Measurements from ENCODE around the gene DDX49. TPM values are rescaled to one million over a fixed set of nuclear protein-coding genes. Genes with fewer than 3 reads are reported as not detected.
"Not testable (repeated sequence)": the region's sequence is repeated elsewhere in the genome, so short reads cannot be mapped to it uniquely, and the experiment has no call there.

Gene DDX49
- polyA plus RNA-seq, 4 donors = 32.5 to 51.4 (median 48.6) TPM

GRCh38 chr19:18949858-18950257, 30.3 kb downstream of the DDX49 start:
- FAIRE-seq (no peak), DNase-seq (no peak)
- Histone ChIP-seq H3K36me3 (ENCODE audit: control insufficient read depth in 3 of 3, insufficient read depth in 2 of 3, low read depth in 1 of 3, low read length in 3 of 3) (no peaks in the 10 kb centered on the region), H3K27me3 (ENCODE audit: control insufficient read depth in 3 of 3, insufficient read depth in 3 of 3, low read length in 3 of 3) (no peaks in the 10 kb centered on the region), H3K9me3 (ENCODE audit: control insufficient read depth in 2 of 2, insufficient read depth in 1 of 2, low read depth in 1 of 2, low read length in 1 of 2) (no peaks in the 10 kb centered on the region), H3K27ac (ENCODE audit: low read depth in 1 of 3, low read length in 2 of 3) (no peak overlapping the region), H3K4me3 (ENCODE audit: low read depth in 1 of 3, low read length in 3 of 3) (no peak overlapping the region), H3K4me1 (ENCODE audit: control insufficient read depth in 3 of 3, insufficient read depth in 2 of 3, low read depth in 1 of 3, low read length in 2 of 3) (no peaks in the 10 kb centered on the region)
- 88 to 98% (median 89%) methylated on average over 3 of the region's 3 CpGs for WGBS, 3 donors

- Histone ChIP-seq H3K4me3 (ENCODE audit: low read depth in 1 of 3, low read length in 3 of 3) (no peak overlapping the region), H3K36me3 (ENCODE audit: control insufficient read depth in 3 of 3, insufficient read depth in 2 of 3, low read depth in 1 of 3, low read length in 3 of 3) (no peaks in the 10 kb centered on the region), H3K27me3 (ENCODE audit: control insufficient read depth in 3 of 3, insufficient read depth in 3 of 3, low read length in 3 of 3) (no peaks in the 10 kb centered on the region), H3K4me1 (ENCODE audit: control insufficient read depth in 3 of 3, insufficient read depth in 2 of 3, low read depth in 1 of 3, low read length in 2 of 3) (no peaks in the 10 kb centered on the region), H3K27ac (ENCODE audit: low read depth in 1 of 3, low read length in 2 of 3) (no peak overlapping the region), H3K9me3 (ENCODE audit: control insufficient read depth in 2 of 2, insufficient read depth in 1 of 2, low read depth in 1 of 2, low read length in 1 of 2) (no peaks in the 10 kb centered on the region)
- no peak for DNase-seq
- FAIRE-seq = no peak
- 80 to 88% (median 82%) methylated on average over 7 of the region's 7 CpGs for WGBS, 3 donors
These were observed 32.3 kb downstream of the DDX49 start for GRCh38 chr19:18951721-18952281.

- H3K27ac ChIP-seq (ENCODE audit: low read depth in 1 of 3, low read length in 2 of 3); H3K4me3 ChIP-seq (ENCODE audit: low read depth in 1 of 3, low read length in 3 of 3); H3K9me3 ChIP-seq (ENCODE audit: control insufficient read depth in 2 of 2, insufficient read depth in 1 of 2, low read depth in 1 of 2, low read length in 1 of 2); DNase-seq; H3K4me1 ChIP-seq (ENCODE audit: control insufficient read depth in 3 of 3, insufficient read depth in 2 of 3, low read depth in 1 of 3, low read length in 2 of 3); H3K27me3 ChIP-seq (ENCODE audit: control insufficient read depth in 3 of 3, insufficient read depth in 3 of 3, low read length in 3 of 3); FAIRE-seq; H3K36me3 ChIP-seq (ENCODE audit: control insufficient read depth in 3 of 3, insufficient read depth in 2 of 3, low read depth in 1 of 3, low read length in 3 of 3): not testable (repeated sequence)
- 42 to 55% (median 51%) methylated on average over 17 of the region's 17 CpGs for WGBS, 3 donors
These were observed 33.0 kb downstream of the DDX49 start for GRCh38 chr19:18952364-18953003.

DNA sequence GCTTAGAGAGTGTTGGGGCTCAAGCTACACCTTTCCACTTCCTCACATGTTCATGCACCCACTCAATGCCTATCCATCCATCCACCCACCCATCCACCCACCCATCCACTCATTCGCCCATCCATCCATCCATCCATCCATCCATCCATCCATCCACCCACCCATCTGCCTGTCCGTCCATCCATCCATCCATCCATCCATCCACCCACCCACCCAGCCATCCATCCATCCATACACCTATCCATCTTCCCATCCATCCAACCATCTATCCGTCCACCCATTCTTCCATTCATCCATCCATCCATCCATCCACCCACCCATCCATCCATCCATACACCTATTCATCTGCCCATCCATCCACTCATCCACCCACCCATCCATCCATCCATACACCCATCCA, 34.6 kb downstream of the DDX49 start:
- H3K9me3 ChIP-seq (ENCODE audit: control insufficient read depth in 2 of 2, insufficient read depth in 1 of 2, low read depth in 1 of 2, low read length in 1 of 2) = no peaks in the 10 kb centered on the region
- no peaks in the 10 kb centered on the region for H3K4me1 ChIP-seq (ENCODE audit: control insufficient read depth in 3 of 3, insufficient read depth in 2 of 3, low read depth in 1 of 3, low read length in 2 of 3)
- no peaks in the 10 kb centered on the region for H3K36me3 ChIP-seq (ENCODE audit: control insufficient read depth in 3 of 3, insufficient read depth in 2 of 3, low read depth in 1 of 3, low read length in 3 of 3)
- H3K27me3 ChIP-seq (ENCODE audit: control insufficient read depth in 3 of 3, insufficient read depth in 3 of 3, low read length in 3 of 3) = no peaks in the 10 kb centered on the region
- DNase-seq = no peak
- no peak overlapping the region for H3K27ac ChIP-seq (ENCODE audit: low read depth in 1 of 3, low read length in 2 of 3)
- no peak for FAIRE-seq
- H3K4me3 ChIP-seq (ENCODE audit: low read depth in 1 of 3, low read length in 3 of 3) = no peak overlapping the region
- WGBS, 3 donors = 79 to 100% (median 89%) methylated on average over 2 to 3 of the region's 3 CpGs

GRCh38 chr19:18955042-18955441, 35.5 kb downstream of the DDX49 start:
- WGBS, 3 donors = 94 to 98% (median 97%) methylated on average over 2 of the region's 2 CpGs
- FAIRE-seq = no peak
- no peak overlapping the region for H3K4me3 ChIP-seq (ENCODE audit: low read depth in 1 of 3, low read length in 3 of 3)
- no peaks in the 10 kb centered on the region for H3K27me3 ChIP-seq (ENCODE audit: control insufficient read depth in 3 of 3, insufficient read depth in 3 of 3, low read length in 3 of 3)
- DNase-seq = no peak
- H3K4me1 ChIP-seq (ENCODE audit: control insufficient read depth in 3 of 3, insufficient read depth in 2 of 3, low read depth in 1 of 3, low read length in 2 of 3) = no peaks in the 10 kb centered on the region
- no peak overlapping the region for H3K27ac ChIP-seq (ENCODE audit: low read depth in 1 of 3, low read length in 2 of 3)
- no peaks in the 10 kb centered on the region for H3K36me3 ChIP-seq (ENCODE audit: control insufficient read depth in 3 of 3, insufficient read depth in 2 of 3, low read depth in 1 of 3, low read length in 3 of 3)
- no peaks in the 10 kb centered on the region for H3K9me3 ChIP-seq (ENCODE audit: control insufficient read depth in 2 of 2, insufficient read depth in 1 of 2, low read depth in 1 of 2, low read length in 1 of 2)

GRCh38 chr19:18960370-18960769, 40.9 kb downstream of the DDX49 start:
- FAIRE-seq (no peak), DNase-seq (no peak)
- H3K4me1 ChIP-seq (ENCODE audit: control insufficient read depth in 3 of 3, insufficient read depth in 2 of 3, low read depth in 1 of 3, low read length in 2 of 3) = no peaks in the 10 kb centered on the region
- H3K4me3 ChIP-seq (ENCODE audit: low read depth in 1 of 3, low read length in 3 of 3) = no peak overlapping the region
- no peak overlapping the region for H3K27ac ChIP-seq (ENCODE audit: low read depth in 1 of 3, low read length in 2 of 3)
- no peaks in the 10 kb centered on the region for H3K9me3 ChIP-seq (ENCODE audit: control insufficient read depth in 2 of 2, insufficient read depth in 1 of 2, low read depth in 1 of 2, low read length in 1 of 2)
- H3K36me3 ChIP-seq (ENCODE audit: control insufficient read depth in 3 of 3, insufficient read depth in 2 of 3, low read depth in 1 of 3, low read length in 3 of 3) = no peaks in the 10 kb centered on the region
- H3K27me3 ChIP-seq (ENCODE audit: control insufficient read depth in 3 of 3, insufficient read depth in 3 of 3, low read length in 3 of 3) = peaks cover 0 to 10% (median 4%) of the 10 kb centered on the region in 3 donors
- 71 to 85% (median 74%) methylated on average over 4 of the region's 4 CpGs for WGBS, 3 donors

- H3K36me3 ChIP-seq (ENCODE audit: control insufficient read depth in 3 of 3, insufficient read depth in 2 of 3, low read depth in 1 of 3, low read length in 3 of 3) = no peaks in the 10 kb centered on the region
- FAIRE-seq (no peak), DNase-seq (no peak)
- H3K27me3 ChIP-seq (ENCODE audit: control insufficient read depth in 3 of 3, insufficient read depth in 3 of 3, low read length in 3 of 3) = peaks cover 0 to 10% (median 4%) of the 10 kb centered on the region in 3 donors
- no peak overlapping the region for H3K27ac ChIP-seq (ENCODE audit: low read depth in 1 of 3, low read length in 2 of 3)
- WGBS, 3 donors = 25 to 32% (median 29%) methylated on average over 23 to 26 of the region's 26 CpGs
- no peaks in the 10 kb centered on the region for H3K9me3 ChIP-seq (ENCODE audit: control insufficient read depth in 2 of 2, insufficient read depth in 1 of 2, low read depth in 1 of 2, low read length in 1 of 2)
- no peak overlapping the region for H3K4me3 ChIP-seq (ENCODE audit: low read depth in 1 of 3, low read length in 3 of 3)
- H3K4me1 ChIP-seq (ENCODE audit: control insufficient read depth in 3 of 3, insufficient read depth in 2 of 3, low read depth in 1 of 3, low read length in 2 of 3) = no peaks in the 10 kb centered on the region
These were observed 42.5 kb downstream of the DDX49 start for GRCh38 chr19:18961767-18962620.

DNA sequence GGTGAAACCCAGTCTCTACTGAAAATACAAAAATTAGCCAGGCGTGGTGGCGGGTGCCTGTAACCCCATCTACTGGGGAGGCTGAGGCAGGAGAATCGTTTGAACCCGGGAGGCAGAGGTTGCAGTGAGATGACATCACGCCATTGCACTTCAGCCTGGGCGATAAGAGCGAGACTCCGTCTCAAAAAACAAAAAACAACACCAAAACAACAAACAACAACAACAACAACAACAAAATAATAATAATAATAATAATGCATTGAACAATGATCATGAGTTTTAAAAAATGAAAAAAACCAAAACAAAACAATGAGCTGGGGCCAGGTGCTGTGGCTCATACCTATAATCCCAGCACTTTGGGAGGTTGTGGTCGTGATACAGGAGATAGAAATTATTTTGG, 44.6 kb downstream of the DDX49 start:
- H3K27ac ChIP-seq (ENCODE audit: low read depth in 1 of 3, low read length in 2 of 3) = no peak overlapping the region
- peaks cover 0 to 10% (median 4%) of the 10 kb centered on the region in 3 donors for H3K27me3 ChIP-seq (ENCODE audit: control insufficient read depth in 3 of 3, insufficient read depth in 3 of 3, low read length in 3 of 3)
- no peaks in the 10 kb centered on the region for H3K4me1 ChIP-seq (ENCODE audit: control insufficient read depth in 3 of 3, insufficient read depth in 2 of 3, low read depth in 1 of 3, low read length in 2 of 3)
- H3K9me3 ChIP-seq (ENCODE audit: control insufficient read depth in 2 of 2, insufficient read depth in 1 of 2, low read depth in 1 of 2, low read length in 1 of 2) = peaks cover 0 to 4% of the 10 kb centered on the region in 2 donors
- no peak for DNase-seq
- WGBS, 3 donors = 84 to 90% (median 90%) methylated on average over 9 of the region's 9 CpGs
- no peaks in the 10 kb centered on the region for H3K36me3 ChIP-seq (ENCODE audit: control insufficient read depth in 3 of 3, insufficient read depth in 2 of 3, low read depth in 1 of 3, low read length in 3 of 3)
- no peak overlapping the region for H3K4me3 ChIP-seq (ENCODE audit: low read depth in 1 of 3, low read length in 3 of 3)
- FAIRE-seq = no peak
